ENCODE measurements around the gene TCEAL8.
A peak's percentile ranks its signal among the peaks of the same experiment; 100 is the strongest.
"Not testable (repeated sequence)": the region's sequence is repeated elsewhere in the genome, so short reads cannot be mapped to it uniquely, and the experiment has no call there.

Gene TCEAL8

GRCh38 chrX:103254921-103255493 lies at the start of gene TCEAL8:
Gene TCEAL8, minus strand, starts transcription at chrX:103255155. Its CDS starts 1,176 bp downstream, at chrX:103253979.
- peak; percentile 61 to 75 (median 73) for DNase-seq

- DNase-seq = no peak
Measured at GRCh38 chrX:103304705-103305104, 49.8 kb upstream of the TCEAL8 start.

GRCh38 chrX:103293118-103293517 lies 38.2 kb upstream of the TCEAL8 start:
- DNase-seq = no peak

- no peak for DNase-seq
Measured at GRCh38 chrX:103279624-103280023, 24.7 kb upstream of the TCEAL8 start.

GRCh38 chrX:103276581-103277002 lies 21.6 kb upstream of the TCEAL8 start, which contains the start of gene TCEAL5:
Gene TCEAL5, minus strand, starts transcription at chrX:103276750. Its CDS starts 2,187 bp downstream, at chrX:103274563.
- no peak for DNase-seq

GRCh38 chrX:103275947-103276567 lies 21.1 kb upstream of the TCEAL8 start:
- no peak for DNase-seq

GRCh38 chrX:103274284-103274683 lies 19.3 kb upstream of the TCEAL8 start:
- no peak for DNase-seq

- DNase-seq = no peak
Measured at GRCh38 chrX:103258275-103258674, 3.3 kb upstream of the TCEAL8 start.

GRCh38 chrX:103256651-103257050 lies 1.7 kb upstream of the TCEAL8 start:
- DNase-seq = no peak

- peak in 1 of 3 donors; percentile 6 for DNase-seq
Measured at GRCh38 chrX:103254171-103254824, 657 bp downstream of the TCEAL8 start.

GRCh38 chrX:103253608-103254007 lies 1.3 kb downstream of the TCEAL8 start:
- DNase-seq = peak in 2 of 3 donors; percentile 10 to 30

- DNase-seq = no peak
Measured at GRCh38 chrX:103250977-103251376, 4.0 kb downstream of the TCEAL8 start.

- DNase-seq = no peak
Measured at GRCh38 chrX:103249805-103250204, 5.2 kb downstream of the TCEAL8 start.

GRCh38 chrX:103248553-103248952 lies 6.4 kb downstream of the TCEAL8 start:
- peak; percentile 37 to 57 (median 41) for DNase-seq

GRCh38 chrX:103240155-103240554 lies 14.8 kb downstream of the TCEAL8 start:
- no peak for DNase-seq

GRCh38 chrX:103236296-103236695 lies 18.7 kb downstream of the TCEAL8 start:
- no peak for DNase-seq

- not testable (repeated sequence) for DNase-seq
Measured at GRCh38 chrX:103235608-103236007, 19.3 kb downstream of the TCEAL8 start.

GRCh38 chrX:103234869-103235268 lies 20.1 kb downstream of the TCEAL8 start:
- DNase-seq = no peak

GRCh38 chrX:103233263-103233662 lies 21.7 kb downstream of the TCEAL8 start:
- no peak for DNase-seq

- DNase-seq = not testable (repeated sequence)
Measured at GRCh38 chrX:103225918-103226317, 29.0 kb downstream of the TCEAL8 start.

GRCh38 chrX:103220511-103221323 lies 34.2 kb downstream of the TCEAL8 start:
- no peak for DNase-seq

GRCh38 chrX:103215425-103215991 lies 39.4 kb downstream of the TCEAL8 start:
- DNase-seq = peak in 1 of 3 donors; percentile 20

Data from suppressor macrophage treated with lipopolysaccharide for 1 hour (primary cell).